Thyroid gland (tissue), 4 donors: ENCODE measurements around the gene SLC39A8. TPM values are rescaled to one million over a fixed set of nuclear protein-coding genes. Genes with fewer than 3 reads are reported as not detected.
"Not testable (repeated sequence)": the region's sequence is repeated elsewhere in the genome, so short reads cannot be mapped to it uniquely, and the experiment has no call there.

Experiments
- DNase-seq, 2 donors: peaks; one replicate each; pipeline ENCODE4 v3.0.0-alpha.2; 2019
- H3K27ac ChIP-seq, 3 donors: fragments of 200-600 bp; sonication (generic); 1 replicate in 2 of 3; 2 replicates in 1 of 3; pipeline ENCODE4 v1.5.1; 2016 to 2019; ENCODE audit warnings: mild to moderate bottlenecking in 1 of 3, moderate library complexity in 1 of 3
- H3K27me3 ChIP-seq: fragments of 200-600 bp; sonication (generic); one replicate; pipeline ENCODE4 v1.5.1; 2019
- H3K36me3 ChIP-seq, 2 donors: fragments of 200-600 bp; sonication (generic); one replicate each; pipeline ENCODE4 v1.5.1; 2016 to 2019
- H3K4me1 ChIP-seq, 2 donors: fragments of 200-600 bp; sonication (generic); one replicate each; pipeline ENCODE4 v1.5.1; 2017 to 2019
- H3K4me3 ChIP-seq, 3 donors: fragments of 200-600 bp; sonication (generic); replicated peaks in 1 of 3; 1 replicate in 2 of 3; 2 replicates in 1 of 3; pipeline ENCODE4 v1.5.1; 2016; ENCODE audit warnings: mild to moderate bottlenecking in 1 of 3
- H3K9me3 ChIP-seq: fragments of 200-600 bp; sonication (generic); one replicate; pipeline ENCODE4 v1.5.1; 2017
- CTCF ChIP-seq, 6 experiments: fragments of 200-600 bp in 3 of 6; fragments of 450-650 bp in 3 of 6; sonication (generic) in 3 of 6; IDR thresholded peaks; one replicate each; pipeline ENCODE4 v1.5.1; 2016 to 2019; ENCODE audit warnings: antibody characterized with exemption in 6 of 6, mild to moderate bottlenecking in 2 of 6, inconsistent platforms in 1 of 6, moderate library complexity in 1 of 6
- POLR2A ChIP-seq, 2 donors: fragments of 450-650 bp; IDR thresholded peaks; one replicate each; pipeline ENCODE4 v1.6.1; 2017; ENCODE audit warnings: antibody characterized with exemption in 2 of 2, mild to moderate bottlenecking in 2 of 2, moderate library complexity in 1 of 2
- WGBS, 2 donors: methylation state at CpG; one replicate each; pipeline ENCODE4 v1.1.5; 2017; 5-methylcytosine and 5-hydroxymethylcytosine counted together
- intact Hi-C: fragments of 100-400 bp; cut with DNase I; formaldehyde crosslinking; loops from one replicate; pipeline ENCODE4 v1.15.1; 2023
- total RNA-seq, 4 donors: library from RNA; depleted of rRNA; stranded (reverse); fragments of >200 nt; gene quantifications; one replicate each; pipeline ENCODE4 v1.2.3, GENCODE V29; 2016

SLC39A8 gene
- total RNA-seq, 4 donors from 2014 or later: 19.4 to 26.7 (median 23.9) TPM

DNA sequence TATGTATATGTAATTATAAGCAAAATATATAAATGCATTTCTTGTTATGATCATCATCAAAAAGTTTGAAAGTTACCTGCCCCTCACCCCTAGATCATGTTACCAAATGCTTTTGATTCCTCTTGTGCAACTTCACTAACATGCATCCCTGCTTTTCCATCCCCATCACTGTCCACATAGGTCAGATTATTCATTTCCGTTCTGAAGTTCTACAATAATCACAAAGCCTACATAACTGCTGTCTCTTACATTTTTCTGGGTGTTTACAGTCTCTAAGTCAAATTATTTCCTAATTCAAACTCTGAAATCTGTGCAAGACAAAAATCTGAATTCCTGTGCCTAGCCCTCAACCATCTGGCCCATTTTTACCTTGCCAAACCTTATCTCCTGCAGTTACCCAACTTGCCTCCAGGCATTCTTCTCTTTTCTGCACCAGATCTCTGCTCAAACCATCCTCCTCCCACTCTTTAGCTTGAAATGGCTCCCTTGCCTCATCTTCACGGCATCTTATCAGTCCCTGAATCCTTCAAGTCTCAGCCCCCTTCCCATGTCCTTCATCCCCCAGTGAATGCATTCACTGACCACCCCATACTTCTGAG, 42.4 kb upstream of the SLC39A8 start:
- WGBS, 2 donors: 35 to 52% methylated on average over 2 of the region's 2 CpGs
- intact Hi-C loops: no loop called here
- Histone ChIP-seq H3K27ac (no peak overlapping the region), H3K36me3 (no peaks in the 10 kb centered on the region), H3K4me3 (no peak overlapping the region), H3K9me3 (no peaks in the 10 kb centered on the region), H3K4me1 (no peaks in the 10 kb centered on the region), H3K27me3 (no peaks in the 10 kb centered on the region)
- no peak for TF ChIP-seq POLR2A (IDR thresholded peaks at IDR 0.05)
- TF ChIP-seq CTCF (IDR thresholded peaks at IDR 0.05): no peak
- DNase-seq: no peak

DNA sequence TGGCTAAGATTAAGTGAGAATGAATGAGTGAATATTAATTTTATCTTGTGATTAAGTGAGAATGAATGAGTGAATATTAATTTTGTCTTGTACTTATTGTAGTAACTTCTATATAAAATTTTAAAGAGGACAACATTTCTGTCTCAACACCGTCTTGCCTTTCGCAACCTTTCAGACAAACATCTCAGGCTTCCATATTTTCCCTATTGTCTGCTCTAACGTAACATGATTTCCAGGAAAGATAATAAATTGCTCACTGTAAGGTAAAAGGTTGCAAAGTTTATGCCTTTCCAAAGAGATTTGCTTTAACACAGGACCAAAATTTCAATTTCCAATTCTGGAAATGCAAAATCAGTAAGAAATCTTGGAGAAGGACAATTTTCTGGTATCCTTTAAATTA, 41.7 kb upstream of the SLC39A8 start:
- no peaks in the 10 kb centered on the region for H3K36me3 ChIP-seq

DNA sequence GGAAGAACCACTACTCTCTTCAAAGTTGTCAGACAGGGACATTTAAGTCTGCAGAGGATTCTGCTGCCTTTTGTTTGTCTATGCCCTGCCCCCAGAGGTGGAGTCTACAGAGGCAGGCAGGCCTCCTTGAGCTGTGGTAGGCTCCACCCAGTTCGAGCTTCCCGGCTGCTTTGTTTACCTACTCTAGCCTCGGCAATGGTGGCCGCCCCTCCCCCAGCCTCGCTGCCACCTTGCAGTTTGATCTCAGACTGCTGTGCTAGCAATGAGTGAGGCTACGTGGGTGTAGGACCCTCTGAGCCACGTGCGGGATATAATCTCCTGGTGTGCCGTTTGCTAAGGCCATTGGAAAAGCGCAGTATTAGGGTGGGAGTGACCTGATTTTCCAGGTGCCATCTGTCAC, 35.0 kb upstream of the SLC39A8 start:
- H3K27me3 ChIP-seq, H3K9me3 ChIP-seq, H3K4me1 ChIP-seq, DNase-seq, H3K27ac ChIP-seq, H3K36me3 ChIP-seq, H3K4me3 ChIP-seq, intact Hi-C loops: not testable (repeated sequence)
- 61 to 86% methylated on average over 10 of the region's 10 CpGs for WGBS, 2 donors

More for the DNA sequence above, 41.7 kb upstream of the SLC39A8 start:
- H3K4me1 ChIP-seq: no peaks in the 10 kb centered on the region
- H3K4me3 ChIP-seq: no peak overlapping the region
- DNase-seq: no peak
- H3K27me3 ChIP-seq: no peaks in the 10 kb centered on the region
- intact Hi-C loops: no loop called here
- no peak overlapping the region for H3K27ac ChIP-seq
- TF ChIP-seq POLR2A (IDR thresholded peaks at IDR 0.05): no peak
- no peak for TF ChIP-seq CTCF (IDR thresholded peaks at IDR 0.05)
- no peaks in the 10 kb centered on the region for H3K9me3 ChIP-seq
- 93% methylated on average over 3 of the region's 3 CpGs for WGBS, 2 donors

GRCh38 chr4:102362922-102363432, 17.7 kb upstream of the SLC39A8 start:
- H3K9me3 ChIP-seq: no peaks in the 10 kb centered on the region
- no peak overlapping the region for H3K4me3 ChIP-seq
- intact Hi-C loops: no loop called here
- WGBS, 2 donors: 87 to 88% methylated on average over 2 of the region's 2 CpGs
- no peaks in the 10 kb centered on the region for H3K4me1 ChIP-seq
- no peak for DNase-seq
- TF ChIP-seq CTCF (IDR thresholded peaks at IDR 0.05): no peak
- no peak for TF ChIP-seq POLR2A (IDR thresholded peaks at IDR 0.05)
- H3K36me3 ChIP-seq: no peaks in the 10 kb centered on the region
- H3K27ac ChIP-seq: no peak overlapping the region
- no peaks in the 10 kb centered on the region for H3K27me3 ChIP-seq

DNA sequence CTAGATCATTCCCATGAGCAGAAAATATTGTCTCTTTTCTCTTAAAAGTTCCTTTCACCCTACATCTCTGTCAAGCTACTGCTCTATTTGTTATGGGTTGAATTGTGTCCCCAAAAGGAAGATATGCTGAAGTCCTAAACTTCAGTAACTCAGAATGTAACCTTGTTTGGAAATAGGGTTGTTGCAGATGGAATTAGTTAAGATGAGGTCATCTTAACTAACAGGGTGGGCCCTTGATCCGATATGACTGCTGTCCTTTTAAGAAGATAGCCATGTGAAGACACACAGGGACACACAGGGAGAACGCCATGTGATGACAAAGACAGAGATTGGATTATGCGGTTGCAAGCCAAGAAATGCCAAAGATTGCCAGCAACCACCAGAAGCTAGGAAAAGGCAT, 12.8 kb upstream of the SLC39A8 start:
- intact Hi-C loops: no loop called here
- TF ChIP-seq POLR2A (IDR thresholded peaks at IDR 0.05): no peak
- TF ChIP-seq CTCF (IDR thresholded peaks at IDR 0.05): no peak
- Histone ChIP-seq H3K4me3 (no peak overlapping the region), H3K9me3 (no peaks in the 10 kb centered on the region), H3K27me3 (no peaks in the 10 kb centered on the region), H3K27ac (no peak overlapping the region), H3K36me3 (no peaks in the 10 kb centered on the region), H3K4me1 (no peaks in the 10 kb centered on the region)
- 90% methylated on average over 3 of the region's 3 CpGs for WGBS, 2 donors
- no peak for DNase-seq

DNA sequence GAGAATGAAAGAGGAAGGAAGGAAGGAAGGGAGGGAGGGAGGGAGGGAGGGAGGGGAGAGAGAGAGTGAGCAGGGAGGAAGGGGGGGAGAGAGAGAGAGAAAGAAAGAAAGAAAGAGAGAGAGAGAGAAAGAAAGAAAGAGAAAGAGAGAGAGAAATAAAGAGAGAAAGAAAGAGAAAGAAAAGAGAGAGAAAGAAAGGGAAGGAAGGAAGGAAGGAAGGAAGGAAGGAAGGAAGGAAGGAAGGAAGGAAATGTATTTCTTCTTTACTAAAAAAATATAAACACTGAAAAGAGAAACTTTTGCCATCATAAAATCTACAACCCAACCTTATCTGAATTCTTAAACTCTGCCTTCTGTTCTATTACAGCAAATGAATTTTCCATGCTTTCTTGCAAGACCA, 12.4 kb upstream of the SLC39A8 start:
- intact Hi-C loops, H3K36me3 ChIP-seq, DNase-seq, H3K27me3 ChIP-seq, H3K4me1 ChIP-seq, H3K9me3 ChIP-seq, H3K27ac ChIP-seq, H3K4me3 ChIP-seq: not testable (repeated sequence)
